ENCODE measurements around the gene EML4. TPM values are rescaled to one million over a fixed set of nuclear protein-coding genes. Genes with fewer than 3 reads are reported as not detected.
"Not testable (repeated sequence)": the region's sequence is repeated elsewhere in the genome, so short reads cannot be mapped to it uniquely, and the experiment has no call there.

EML4 gene, protein sequence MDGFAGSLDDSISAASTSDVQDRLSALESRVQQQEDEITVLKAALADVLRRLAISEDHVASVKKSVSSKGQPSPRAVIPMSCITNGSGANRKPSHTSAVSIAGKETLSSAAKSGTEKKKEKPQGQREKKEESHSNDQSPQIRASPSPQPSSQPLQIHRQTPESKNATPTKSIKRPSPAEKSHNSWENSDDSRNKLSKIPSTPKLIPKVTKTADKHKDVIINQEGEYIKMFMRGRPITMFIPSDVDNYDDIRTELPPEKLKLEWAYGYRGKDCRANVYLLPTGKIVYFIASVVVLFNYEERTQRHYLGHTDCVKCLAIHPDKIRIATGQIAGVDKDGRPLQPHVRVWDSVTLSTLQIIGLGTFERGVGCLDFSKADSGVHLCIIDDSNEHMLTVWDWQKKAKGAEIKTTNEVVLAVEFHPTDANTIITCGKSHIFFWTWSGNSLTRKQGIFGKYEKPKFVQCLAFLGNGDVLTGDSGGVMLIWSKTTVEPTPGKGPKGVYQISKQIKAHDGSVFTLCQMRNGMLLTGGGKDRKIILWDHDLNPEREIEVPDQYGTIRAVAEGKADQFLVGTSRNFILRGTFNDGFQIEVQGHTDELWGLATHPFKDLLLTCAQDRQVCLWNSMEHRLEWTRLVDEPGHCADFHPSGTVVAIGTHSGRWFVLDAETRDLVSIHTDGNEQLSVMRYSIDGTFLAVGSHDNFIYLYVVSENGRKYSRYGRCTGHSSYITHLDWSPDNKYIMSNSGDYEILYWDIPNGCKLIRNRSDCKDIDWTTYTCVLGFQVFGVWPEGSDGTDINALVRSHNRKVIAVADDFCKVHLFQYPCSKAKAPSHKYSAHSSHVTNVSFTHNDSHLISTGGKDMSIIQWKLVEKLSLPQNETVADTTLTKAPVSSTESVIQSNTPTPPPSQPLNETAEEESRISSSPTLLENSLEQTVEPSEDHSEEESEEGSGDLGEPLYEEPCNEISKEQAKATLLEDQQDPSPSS
- total RNA-seq = 65.1 and 88.1 TPM in 2 replicates

- peak; percentile 90 for DNase-seq (ENCODE audit: low read depth)
- no peak for TF ChIP-seq CTCF (IDR thresholded peaks at IDR 0.05; ENCODE audit: insufficient read depth, low read depth, low read length)
Measured at GRCh38 chr2:42169100-42169873, at the start of gene EML4. Gene EML4 (plus strand): TSS chr2:42169353. CDS start chr2:42169612, 259 bp downstream.

GRCh38 chr2:42123426-42123825, 45.7 kb upstream of the EML4 start:
- no peak overlapping the region for H3K4me3 ChIP-seq (ENCODE audit: low read depth, low read length)
- TF ChIP-seq CTCF (IDR thresholded peaks at IDR 0.05; ENCODE audit: insufficient read depth, low read depth, low read length) = no peak
- no peak for DNase-seq (ENCODE audit: low read depth)

More at GRCh38 chr2:42169100-42169873, at the start of gene EML4:
- peak within 1 kb of the TSS; percentile 94 for H3K4me3 ChIP-seq (ENCODE audit: low read depth, low read length)

DNA sequence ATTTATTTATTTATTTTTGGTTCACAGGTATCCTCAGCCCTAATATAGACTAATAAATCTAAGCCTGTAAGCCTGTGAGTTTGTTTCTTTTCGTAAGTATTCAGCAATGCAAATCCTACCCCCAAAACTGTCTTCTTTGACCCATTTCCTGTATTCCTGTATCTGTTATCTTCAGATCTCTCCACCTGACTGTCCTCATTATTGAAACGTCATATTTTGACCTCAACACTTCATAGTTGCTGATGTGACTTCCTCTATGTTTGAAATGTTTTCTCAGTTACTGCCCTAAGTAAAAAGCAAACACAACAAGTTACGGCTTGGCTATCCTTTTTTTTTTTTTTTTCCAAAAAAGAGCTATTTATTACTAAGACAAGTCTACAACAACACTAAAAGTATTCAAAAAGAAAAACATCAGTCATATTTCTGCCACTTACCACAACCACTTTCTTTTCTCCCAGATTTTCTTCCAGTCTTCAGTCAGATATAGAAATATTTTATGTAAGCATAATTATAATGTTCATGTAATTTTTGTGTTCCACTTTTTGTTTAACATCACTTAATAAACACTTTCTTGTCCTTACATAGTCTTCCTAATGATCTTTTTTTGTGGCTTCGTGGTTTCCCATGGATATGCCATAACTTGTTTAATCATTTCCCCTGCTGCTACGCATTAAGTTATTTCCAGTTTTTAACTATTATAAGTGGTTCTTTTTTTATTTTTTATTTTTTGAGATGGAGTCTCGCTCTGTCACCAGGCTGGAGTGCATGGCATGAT, 45.0 kb upstream of the EML4 start:
- no peak for TF ChIP-seq CTCF (IDR thresholded peaks at IDR 0.05; ENCODE audit: insufficient read depth, low read depth, low read length)
- H3K4me3 ChIP-seq (ENCODE audit: low read depth, low read length) = no peak overlapping the region
- DNase-seq (ENCODE audit: low read depth) = peak; percentile 48

- TF ChIP-seq CTCF (IDR thresholded peaks at IDR 0.05; ENCODE audit: insufficient read depth, low read depth, low read length) = no peak
- peak; percentile 72 for DNase-seq (ENCODE audit: low read depth)
- no peak overlapping the region for H3K4me3 ChIP-seq (ENCODE audit: low read depth, low read length)
Measured at GRCh38 chr2:42125841-42126594, 43.1 kb upstream of the EML4 start.

GRCh38 chr2:42126873-42127272, 42.3 kb upstream of the EML4 start:
- not testable (repeated sequence) for H3K4me3 ChIP-seq (ENCODE audit: low read depth, low read length); DNase-seq (ENCODE audit: low read depth)
